Activated CD8-positive, alpha-beta memory T cell treated with anti-CD3 and anti-CD28 coated beads, Interleukin-2, amount 50 U/mL, for 48 hours (primary cell): Measurements from ENCODE around the gene COBL.

Experiments used
- DNase-seq: peaks from one replicate; pipeline ENCODE4 v3.0.0-alpha.2; 2020

Gene COBL

DNA sequence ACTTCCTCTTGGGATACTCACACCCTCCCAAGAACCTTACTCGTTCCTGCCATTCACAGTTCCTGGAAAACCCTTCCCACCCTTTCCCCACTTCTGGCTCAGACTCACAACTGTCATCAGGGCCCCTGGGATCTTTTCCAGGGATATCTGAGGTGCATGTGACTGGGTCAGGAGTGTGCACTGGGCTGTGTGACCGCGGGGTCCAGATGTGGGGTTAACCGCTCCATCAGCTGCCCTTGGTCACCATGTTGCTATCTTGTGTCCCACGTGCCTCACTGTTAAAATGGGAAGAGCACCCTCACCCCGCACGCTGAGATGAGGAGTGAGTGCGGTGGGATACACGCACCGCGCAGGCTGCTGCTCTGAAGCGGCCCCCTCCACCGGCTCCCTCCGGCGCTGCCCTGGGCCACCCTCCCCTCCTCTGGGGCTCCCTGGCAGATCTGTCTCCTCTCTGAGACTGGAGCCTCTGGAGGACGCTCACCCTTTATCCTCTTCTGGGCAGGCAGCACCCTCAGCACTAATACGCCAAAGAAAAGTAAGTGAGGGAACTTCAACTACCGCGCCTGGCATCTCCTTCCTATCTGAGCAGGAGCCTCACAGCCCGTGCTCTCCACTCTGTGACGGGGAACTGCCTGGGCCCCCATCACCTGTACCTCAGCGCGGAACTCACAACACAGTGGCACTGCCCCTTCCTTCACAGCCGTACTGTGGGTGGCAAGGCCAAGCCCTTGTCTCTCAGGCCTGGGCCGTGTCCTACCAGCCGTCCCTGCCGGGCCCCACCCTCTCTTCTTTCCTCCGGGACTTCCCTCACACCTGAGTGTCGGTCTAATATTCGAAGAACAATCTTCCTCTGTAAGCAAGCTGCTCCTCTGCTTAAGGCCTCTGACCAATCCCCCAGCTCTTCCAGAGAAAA lies 15.6 kb downstream of the COBL start:
- no peak for DNase-seq

GRCh38 chr7:51299391-51300133 lies 17.0 kb downstream of the COBL start:
- no peak for DNase-seq

GRCh38 chr7:51298912-51299311 lies 17.7 kb downstream of the COBL start:
- DNase-seq = no peak

- no peak for DNase-seq
These were observed 18.6 kb downstream of the COBL start for GRCh38 chr7:51297986-51298385.

DNA sequence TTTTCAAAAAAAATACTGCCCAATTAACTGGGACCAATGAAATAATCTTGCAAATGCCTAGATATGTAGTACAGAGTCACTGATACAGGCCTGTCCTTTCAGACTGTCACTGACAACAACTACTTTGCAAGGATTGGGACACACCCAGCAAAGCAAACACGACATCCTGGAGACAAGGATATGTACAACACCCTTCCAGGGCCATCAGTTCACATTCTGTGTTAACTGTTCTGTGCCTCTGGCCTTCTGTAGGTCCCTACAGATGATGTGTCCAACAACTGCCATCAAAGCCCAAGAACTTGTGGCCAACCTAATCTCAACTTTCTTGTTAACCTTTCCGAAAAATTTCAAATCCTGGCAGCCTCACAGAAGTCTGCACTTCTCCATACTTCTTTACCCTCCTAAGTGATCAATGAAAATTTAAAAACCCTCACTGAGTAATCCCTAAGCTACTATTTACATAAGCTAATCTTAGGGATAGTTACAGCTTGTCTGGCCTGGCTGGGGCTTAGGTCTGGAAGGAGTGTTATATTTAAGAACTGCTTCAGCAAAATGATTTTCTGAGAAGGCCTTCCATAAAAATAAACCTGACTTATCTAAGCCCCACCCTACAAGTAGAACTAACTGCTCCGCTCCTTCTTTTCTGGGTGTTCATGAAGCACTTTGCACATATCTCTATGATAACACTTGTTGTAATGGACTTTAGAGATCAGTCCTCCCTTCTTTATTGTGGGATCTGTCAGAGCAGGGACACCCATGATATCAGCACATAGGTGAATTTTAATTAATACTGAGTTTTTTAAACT lies 21.0 kb downstream of the COBL start:
- no peak for DNase-seq

GRCh38 chr7:51292596-51292995 lies 24.0 kb downstream of the COBL start:
- no peak for DNase-seq

- DNase-seq = no peak
These were observed 25.7 kb downstream of the COBL start for GRCh38 chr7:51290702-51291540.

GRCh38 chr7:51290304-51290637 lies 26.3 kb downstream of the COBL start:
- DNase-seq = no peak

DNA sequence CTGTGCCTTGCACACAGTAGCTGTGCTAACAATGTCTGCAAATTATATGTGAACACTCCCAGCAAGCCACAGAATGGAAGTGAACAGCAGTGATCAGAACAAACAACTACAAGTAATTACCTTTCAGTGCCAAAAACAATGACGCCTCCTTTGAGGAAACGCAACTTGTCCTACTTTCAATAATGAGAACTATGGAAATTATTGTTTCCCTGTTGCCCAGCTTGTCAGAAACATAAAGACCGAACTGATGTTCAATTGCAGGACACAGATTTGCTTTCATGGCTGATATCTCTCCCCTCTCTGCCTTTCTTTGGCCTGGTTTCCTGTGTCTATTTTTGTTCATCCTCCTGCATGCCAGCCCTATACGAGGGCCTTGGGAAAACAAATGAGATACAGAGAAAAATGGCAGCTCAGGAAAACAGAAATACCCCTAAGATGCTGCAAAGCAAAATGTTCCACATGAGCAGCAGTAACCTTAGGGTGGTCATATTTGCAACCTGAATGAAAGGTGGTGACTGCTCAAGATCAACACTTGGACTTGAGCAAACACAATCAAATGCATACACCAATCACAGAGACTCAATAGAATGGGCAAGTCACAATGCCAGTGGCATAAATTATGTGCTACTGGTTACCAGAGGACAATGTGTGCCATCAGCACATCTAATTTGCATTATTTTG lies 26.8 kb downstream of the COBL start:
- no peak for DNase-seq

GRCh38 chr7:51288896-51289622 lies 27.6 kb downstream of the COBL start:
- no peak for DNase-seq

- no peak for DNase-seq
These were observed 30.2 kb downstream of the COBL start for GRCh38 chr7:51286401-51286800.

GRCh38 chr7:51280156-51280555 lies 36.5 kb downstream of the COBL start:
- no peak for DNase-seq

GRCh38 chr7:51279391-51280023 lies 37.1 kb downstream of the COBL start:
- no peak for DNase-seq

- DNase-seq = no peak
These were observed 37.8 kb downstream of the COBL start for GRCh38 chr7:51278797-51279196.

GRCh38 chr7:51276967-51277366 lies 39.6 kb downstream of the COBL start:
- DNase-seq = no peak

DNA sequence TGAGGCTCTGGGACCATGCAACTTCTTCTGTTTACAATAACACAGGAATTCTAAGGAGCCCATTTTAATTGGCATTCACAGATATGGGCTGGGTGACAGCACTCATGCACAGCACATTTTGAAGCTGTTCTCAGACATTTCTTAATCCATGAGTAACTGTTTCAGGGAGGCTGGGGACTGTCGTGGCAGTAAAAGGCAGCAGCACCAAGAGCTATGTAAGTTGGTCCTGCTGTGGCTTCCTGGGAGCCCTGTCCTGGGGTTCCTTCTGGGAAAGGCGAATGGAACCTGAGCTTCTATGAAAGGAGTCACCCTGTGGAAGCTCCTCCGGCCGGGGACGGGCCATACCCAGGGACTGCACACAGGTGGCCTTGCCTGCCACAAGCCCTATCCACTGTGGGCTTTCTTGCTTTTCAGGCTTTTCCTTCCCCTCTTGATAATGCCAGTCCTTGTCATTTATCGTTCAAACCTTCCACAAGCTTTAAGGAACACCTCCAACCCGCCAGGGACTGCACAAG lies 40.5 kb downstream of the COBL start:
- DNase-seq = no peak

- no peak for DNase-seq
These were observed 41.1 kb downstream of the COBL start for GRCh38 chr7:51275532-51275931.

GRCh38 chr7:51274955-51275354 lies 41.7 kb downstream of the COBL start:
- DNase-seq = no peak

DNA sequence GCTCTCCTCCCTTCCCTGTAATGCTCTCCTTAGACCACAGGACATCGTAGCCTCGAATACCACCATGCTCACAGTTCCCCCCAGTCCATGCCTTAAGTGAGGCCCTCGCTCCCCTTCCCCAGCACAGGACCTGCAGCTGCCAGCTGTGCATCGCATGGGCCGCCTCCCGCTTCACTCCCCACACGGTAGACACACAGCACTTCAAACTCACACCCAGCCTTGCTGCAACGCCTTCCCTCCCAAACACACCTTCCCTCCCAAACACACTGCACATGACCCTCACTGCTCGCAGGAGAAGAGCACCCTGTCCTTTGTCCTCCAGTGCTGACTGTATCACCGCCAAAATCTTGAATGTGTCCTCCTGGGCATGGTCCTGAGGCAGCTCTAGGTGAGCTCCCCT lies 42.6 kb downstream of the COBL start:
- DNase-seq = no peak

- DNase-seq = no peak
These were observed 43.2 kb downstream of the COBL start for GRCh38 chr7:51273360-51273759.
